Measurements from ENCODE around the gene FAM184A. TPM values are rescaled to one million over a fixed set of nuclear protein-coding genes. Genes with fewer than 3 reads are reported as not detected.

FAM184A gene, protein sequence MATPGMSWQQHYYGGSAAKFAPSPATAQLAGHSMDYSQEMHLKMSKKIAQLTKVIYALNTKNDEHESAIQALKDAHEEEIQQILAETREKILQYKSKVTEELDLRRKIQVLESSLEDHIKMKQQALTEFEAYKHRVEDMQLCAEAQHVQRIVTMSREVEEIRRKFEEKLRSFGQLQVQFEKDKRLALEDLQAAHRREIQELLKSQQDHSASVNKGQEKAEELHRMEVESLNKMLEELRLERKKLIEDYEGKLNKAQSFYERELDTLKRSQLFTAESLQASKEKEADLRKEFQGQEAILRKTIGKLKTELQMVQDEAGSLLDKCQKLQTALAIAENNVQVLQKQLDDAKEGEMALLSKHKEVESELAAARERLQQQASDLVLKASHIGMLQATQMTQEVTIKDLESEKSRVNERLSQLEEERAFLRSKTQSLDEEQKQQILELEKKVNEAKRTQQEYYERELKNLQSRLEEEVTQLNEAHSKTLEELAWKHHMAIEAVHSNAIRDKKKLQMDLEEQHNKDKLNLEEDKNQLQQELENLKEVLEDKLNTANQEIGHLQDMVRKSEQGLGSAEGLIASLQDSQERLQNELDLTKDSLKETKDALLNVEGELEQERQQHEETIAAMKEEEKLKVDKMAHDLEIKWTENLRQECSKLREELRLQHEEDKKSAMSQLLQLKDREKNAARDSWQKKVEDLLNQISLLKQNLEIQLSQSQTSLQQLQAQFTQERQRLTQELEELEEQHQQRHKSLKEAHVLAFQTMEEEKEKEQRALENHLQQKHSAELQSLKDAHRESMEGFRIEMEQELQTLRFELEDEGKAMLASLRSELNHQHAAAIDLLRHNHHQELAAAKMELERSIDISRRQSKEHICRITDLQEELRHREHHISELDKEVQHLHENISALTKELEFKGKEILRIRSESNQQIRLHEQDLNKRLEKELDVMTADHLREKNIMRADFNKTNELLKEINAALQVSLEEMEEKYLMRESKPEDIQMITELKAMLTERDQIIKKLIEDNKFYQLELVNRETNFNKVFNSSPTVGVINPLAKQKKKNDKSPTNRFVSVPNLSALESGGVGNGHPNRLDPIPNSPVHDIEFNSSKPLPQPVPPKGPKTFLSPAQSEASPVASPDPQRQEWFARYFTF
- 1 to 10 TPM in 2 of 4 donors, under 1 TPM in 2; 0.40 to 1.0 (median 0.79) TPM for total RNA-seq

GRCh38 chr6:119078376-119079282, at the start of gene FAM184A:
Gene FAM184A, minus strand, starts transcription at chr6:119078664. Its CDS starts 365 bp downstream, at chr6:119078299.
- intact Hi-C loops (cut with DNase I; ENCODE audit: low total_unique reads): no loop called here
- TF ChIP-seq POLR2A (IDR thresholded peaks at IDR 0.05): peak; percentile 29 to 30
- peak in 2 of 5 experiments; percentile 27 to 32 for TF ChIP-seq CTCF (IDR thresholded peaks at IDR 0.05 in 4 of 5, conservative IDR thresholded peaks at IDR 0.05 in 1 of 5)
- peak; percentile 19 to 20 for DNase-seq
- ATAC-seq: peak; percentile 46 to 62
- Histone ChIP-seq H3K36me3 (no peaks in the 10 kb centered on the region), H3K4me1 (peaks cover 6 to 10% of the 10 kb centered on the region in 2 donors), H3K27ac (peak within 1 kb of the TSS; percentile 46 to 66 (median 62)), H3K27me3 (peaks cover 0 to 2% (median 0%) of the 10 kb centered on the region in 3 donors), H3K4me3 (peak within 1 kb of the TSS; percentile 58 to 84 (median 61)), H3K9me3 (no peaks in the 10 kb centered on the region)
- in situ Hi-C loops (cut with MboI; ENCODE audit: low sequenced_read_pairs in 4 of 4): no loop called here

DNA sequence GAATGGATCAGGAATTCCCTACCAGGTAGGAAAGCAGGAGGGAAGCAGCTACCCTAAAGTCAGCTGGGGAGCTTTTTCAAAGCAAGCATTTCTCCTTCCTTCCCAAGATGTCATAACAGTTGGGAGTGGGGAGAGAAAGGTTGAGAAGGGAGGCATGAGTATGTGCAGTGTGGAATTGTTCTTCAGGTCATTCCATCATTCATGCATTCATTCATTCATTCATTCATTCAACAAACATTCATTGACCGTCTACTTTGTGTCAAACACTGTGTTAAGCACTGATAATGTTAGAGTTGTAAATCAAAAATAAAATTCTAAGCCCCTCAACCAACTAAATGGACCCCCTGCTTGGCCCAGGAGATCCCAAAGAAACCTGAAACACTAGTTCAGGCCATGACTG, 49.2 kb upstream of the FAM184A start:
- Histone ChIP-seq H3K9me3 (no peaks in the 10 kb centered on the region), H3K27me3 (no peaks in the 10 kb centered on the region), H3K4me3 (no peak overlapping the region), H3K36me3 (no peaks in the 10 kb centered on the region), H3K27ac (no peak overlapping the region), H3K4me1 (peaks cover 10 to 12% of the 10 kb centered on the region in 2 donors)
- DNase-seq (no peak), ATAC-seq (no peak)
- in situ Hi-C loops (cut with MboI; ENCODE audit: low sequenced_read_pairs in 4 of 4) (no loop called here), intact Hi-C loops (cut with DNase I; ENCODE audit: low total_unique reads) (no loop called here)
- TF ChIP-seq POLR2A (IDR thresholded peaks at IDR 0.05): no peak
- no peak for TF ChIP-seq CTCF (IDR thresholded peaks at IDR 0.05 in 4 of 5, conservative IDR thresholded peaks at IDR 0.05 in 1 of 5)

GRCh38 chr6:119126826-119127225, 48.4 kb upstream of the FAM184A start:
- Histone ChIP-seq H3K4me3 (no peak overlapping the region), H3K27ac (no peak overlapping the region), H3K4me1 (peaks cover 10 to 12% of the 10 kb centered on the region in 2 donors), H3K36me3 (no peaks in the 10 kb centered on the region), H3K27me3 (no peaks in the 10 kb centered on the region), H3K9me3 (no peaks in the 10 kb centered on the region)
- DNase-seq (no peak), ATAC-seq (no peak)
- intact Hi-C loops (cut with DNase I; ENCODE audit: low total_unique reads): no loop called here
- TF ChIP-seq POLR2A (IDR thresholded peaks at IDR 0.05): no peak
- TF ChIP-seq CTCF (IDR thresholded peaks at IDR 0.05 in 4 of 5, conservative IDR thresholded peaks at IDR 0.05 in 1 of 5): no peak
- in situ Hi-C loops (cut with MboI; ENCODE audit: low sequenced_read_pairs in 4 of 4): no loop called here

GRCh38 chr6:119126140-119126539, 47.7 kb upstream of the FAM184A start:
- Histone ChIP-seq H3K4me1 (peaks cover 10 to 12% of the 10 kb centered on the region in 2 donors), H3K36me3 (no peaks in the 10 kb centered on the region), H3K27ac (no peak overlapping the region), H3K27me3 (no peaks in the 10 kb centered on the region), H3K4me3 (no peak overlapping the region), H3K9me3 (no peaks in the 10 kb centered on the region)
- in situ Hi-C loops (cut with MboI; ENCODE audit: low sequenced_read_pairs in 4 of 4) (no loop called here), intact Hi-C loops (cut with DNase I; ENCODE audit: low total_unique reads) (no loop called here)
- TF ChIP-seq CTCF (IDR thresholded peaks at IDR 0.05 in 4 of 5, conservative IDR thresholded peaks at IDR 0.05 in 1 of 5) (no peak), POLR2A (IDR thresholded peaks at IDR 0.05) (no peak)
- ATAC-seq: no peak
- no peak for DNase-seq

All from gastrocnemius medialis (tissue), 4 donors.